HG03558 (cell line): ENCODE results near the gene PCAT6.
"Not testable (repeated sequence)": the region's sequence is repeated elsewhere in the genome, so short reads cannot be mapped to it uniquely, and the experiment has no call there.

ENCODE experiments used
- ATAC-seq: cut with Tn5 transposase; IDR thresholded peaks from one replicate; pipeline ENCODE4 v1.9.1; 2021; ENCODE audit warnings: moderate number of reproducible peaks; ENCODE audit not compliant: unreplicated experiment; ENCODE audit errors: extremely low read depth

PCAT6 gene

GRCh38 chr1:202806845-202807450, 3.8 kb upstream of the PCAT6 start:
- ATAC-seq, result no peak

DNA sequence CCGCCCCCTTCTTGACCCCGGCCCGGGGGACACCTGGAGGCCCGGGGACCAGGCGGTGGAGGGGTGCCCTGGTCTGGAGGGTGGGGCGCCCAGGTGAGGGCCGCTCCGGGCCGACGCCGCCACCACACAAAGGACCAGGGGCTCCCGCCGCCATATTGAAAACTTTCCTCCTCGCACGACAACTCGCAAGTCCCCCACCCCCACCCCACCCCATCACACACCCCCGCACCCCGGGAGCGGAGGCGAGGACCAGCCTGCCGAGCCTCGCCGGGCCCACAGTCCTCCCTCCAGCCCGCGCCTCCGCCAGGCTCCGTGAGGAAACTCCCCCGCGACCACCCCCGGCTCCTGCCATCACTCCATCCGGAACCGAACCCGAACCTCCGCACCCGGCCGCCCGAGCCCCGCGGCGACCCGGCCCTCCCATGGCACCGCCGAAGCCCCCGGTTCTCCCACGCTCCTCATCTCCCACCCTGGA, 3.3 kb upstream of the PCAT6 start:
- ATAC-seq, result no peak

GRCh38 chr1:202807926-202808757, 2.6 kb upstream of the PCAT6 start, which contains the start of gene KDM5B:
Gene KDM5B, minus strand, starts transcription at chr1:202808421. Its CDS starts 116 bp downstream, at chr1:202808305.
- ATAC-seq, result no peak

DNA sequence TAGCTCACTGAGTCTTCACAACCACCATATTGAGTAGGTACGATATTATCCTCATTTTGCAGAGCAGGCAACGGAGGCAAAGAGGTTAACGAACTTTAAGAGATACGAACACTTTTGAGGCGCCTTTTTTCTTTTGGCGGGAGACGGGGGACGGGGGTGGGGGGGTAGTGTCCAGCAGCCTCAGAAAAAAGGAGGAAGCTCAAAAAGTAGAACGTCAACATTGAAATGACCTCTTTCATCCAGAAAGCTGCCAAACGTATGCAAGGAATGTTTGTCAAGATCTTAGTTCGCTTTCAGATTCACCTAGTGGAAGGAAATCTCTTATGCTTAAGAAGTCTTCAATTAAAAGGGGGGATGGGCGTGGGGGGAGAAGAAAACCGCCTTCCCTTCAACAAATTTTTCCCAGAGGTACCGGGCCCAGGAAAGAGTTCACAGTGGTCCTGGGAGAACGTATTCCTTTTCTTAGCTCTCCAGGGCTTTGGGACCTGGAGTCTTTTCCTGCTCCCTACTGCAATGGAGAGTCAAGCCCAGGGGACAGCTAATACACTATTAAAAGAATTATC, 1.1 kb upstream of the PCAT6 start:
- ATAC-seq, result no peak

DNA sequence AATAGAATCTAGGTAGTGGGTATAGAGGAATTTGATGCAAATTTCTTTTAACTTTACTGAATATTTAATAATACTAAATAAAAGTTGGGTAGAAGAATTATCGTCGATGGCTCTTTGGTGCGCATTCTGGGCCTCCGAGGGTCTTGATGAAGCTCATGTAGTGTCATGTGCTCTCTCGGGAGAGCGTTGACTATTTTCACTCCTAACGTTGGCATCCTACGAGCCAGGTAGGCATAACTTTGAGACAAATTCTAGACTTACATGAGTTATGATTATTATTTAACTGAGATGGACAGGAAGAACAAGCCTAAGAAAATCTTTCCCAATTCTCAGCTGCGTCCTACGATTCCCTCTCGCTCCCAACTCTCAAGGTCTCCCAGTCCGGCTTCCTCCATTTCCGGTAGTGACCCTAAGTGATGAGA, 550 bp upstream of the PCAT6 start:
- no peak for ATAC-seq

- no peak for ATAC-seq
These were observed 782 bp downstream of the PCAT6 start for GRCh38 chr1:202811296-202812175.

- no peak for ATAC-seq
These were observed 1.6 kb downstream of the PCAT6 start for GRCh38 chr1:202812176-202813026.

GRCh38 chr1:202815120-202815519, 4.4 kb downstream of the PCAT6 start:
- ATAC-seq, result no peak

GRCh38 chr1:202818819-202819218, 8.1 kb downstream of the PCAT6 start:
- no peak for ATAC-seq

DNA sequence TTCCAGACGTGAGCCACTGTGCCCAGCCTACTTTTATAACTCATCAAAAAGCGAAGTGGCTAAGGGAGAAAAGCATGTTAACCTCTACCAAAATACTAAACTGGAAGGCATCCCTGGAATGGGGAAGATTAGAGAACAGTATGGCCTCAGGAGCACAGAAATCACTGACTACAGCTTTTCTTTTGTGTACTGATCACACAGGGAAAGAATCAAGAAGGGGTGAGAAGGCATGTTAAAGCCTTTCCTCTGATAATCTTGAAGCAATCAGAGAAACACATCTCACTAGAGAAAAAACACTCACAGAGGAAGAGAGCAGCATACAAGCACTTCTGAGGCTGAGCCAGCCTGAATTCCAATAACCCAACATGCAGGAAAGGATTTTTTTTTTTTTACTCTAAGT, 10.7 kb downstream of the PCAT6 start:
- ATAC-seq, result no peak

DNA sequence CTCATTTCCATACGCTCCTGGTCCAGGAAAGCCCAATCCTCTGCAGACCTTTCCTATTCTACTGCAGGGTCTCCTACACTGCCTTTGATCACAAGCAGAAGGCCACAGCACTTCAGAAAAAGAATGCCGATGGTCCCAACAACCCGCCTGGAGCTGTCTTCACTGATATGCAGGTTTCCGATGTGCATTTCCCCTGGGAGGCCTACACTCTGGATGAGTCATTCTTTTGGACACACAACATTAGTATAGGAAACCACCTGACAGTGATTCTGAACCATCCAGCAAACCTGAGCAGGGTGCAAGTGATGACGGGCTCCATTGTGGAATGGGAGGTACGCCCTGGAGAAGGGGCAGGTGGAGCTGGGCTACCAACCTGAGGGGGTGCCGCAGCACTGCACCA, 15.0 kb downstream of the PCAT6 start:
- ATAC-seq, result no peak

DNA sequence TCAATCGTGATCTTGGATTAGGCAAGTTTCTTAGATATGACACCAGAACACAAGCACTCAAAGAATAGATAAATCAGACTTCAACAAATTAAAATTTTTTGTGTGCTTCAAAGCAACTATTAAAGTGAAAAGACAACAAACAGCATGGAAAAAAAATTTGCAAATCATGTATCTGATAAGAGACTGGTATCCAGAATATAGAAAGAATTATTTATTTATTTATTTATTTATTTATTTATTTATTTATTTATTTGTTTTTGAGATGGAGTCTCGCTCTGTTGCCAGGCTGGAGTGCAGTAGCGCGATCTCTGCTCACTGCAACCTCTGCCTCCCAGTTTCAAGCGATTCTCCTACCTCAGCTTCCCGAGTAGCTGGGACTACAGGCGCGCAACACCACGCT, 18.5 kb downstream of the PCAT6 start:
- not testable (repeated sequence) for ATAC-seq

DNA sequence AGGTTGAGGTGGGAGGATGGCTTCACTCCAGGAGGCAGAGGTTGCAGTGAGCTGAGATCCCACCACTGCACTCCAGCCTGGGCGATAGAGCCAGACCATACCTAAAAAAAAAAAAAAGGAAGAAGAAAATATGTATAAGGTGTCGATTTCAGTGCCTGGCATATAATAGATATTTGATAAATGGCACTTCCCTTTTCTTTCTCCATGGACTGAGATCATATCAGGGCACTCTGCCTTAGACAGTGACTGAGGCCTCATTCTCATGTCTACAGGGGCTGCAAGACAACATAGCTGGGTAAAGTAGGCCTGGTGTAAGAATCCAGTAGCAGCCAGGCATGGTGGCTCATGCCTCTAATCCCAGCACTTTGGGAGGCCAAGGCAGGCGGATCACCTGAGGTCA, 21.2 kb downstream of the PCAT6 start:
- ATAC-seq, result no peak

GRCh38 chr1:202834771-202835547, 24.2 kb downstream of the PCAT6 start:
- ATAC-seq, result no peak

DNA sequence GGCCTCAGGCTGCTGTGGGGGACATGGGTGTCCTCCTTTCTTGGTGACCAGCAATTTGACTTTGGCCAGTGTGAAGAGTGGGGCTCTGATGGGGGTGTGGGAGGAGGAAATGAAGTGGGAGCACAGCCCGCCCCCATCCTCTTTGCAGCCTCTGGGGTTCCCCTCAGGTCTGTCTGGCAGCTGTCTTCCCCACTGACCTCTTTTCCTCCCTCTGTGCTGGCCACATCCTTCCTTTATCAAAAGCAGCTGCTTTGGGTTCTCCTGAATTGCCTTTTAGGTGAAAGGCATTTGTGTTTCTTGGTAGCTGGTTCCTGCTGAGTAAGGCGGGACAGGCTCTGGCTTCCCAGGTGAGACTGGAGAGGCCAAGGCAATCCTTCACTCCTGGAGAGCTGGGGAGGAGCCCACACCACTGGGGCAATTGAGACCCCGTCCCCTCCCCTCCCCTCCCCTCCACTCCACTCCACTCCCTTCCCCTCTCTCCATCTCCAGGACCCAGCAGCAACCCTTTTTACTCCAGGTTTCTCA, 24.9 kb downstream of the PCAT6 start:
- ATAC-seq, result no peak

- no peak for ATAC-seq
These were observed 26.1 kb downstream of the PCAT6 start for GRCh38 chr1:202836623-202837403.

DNA sequence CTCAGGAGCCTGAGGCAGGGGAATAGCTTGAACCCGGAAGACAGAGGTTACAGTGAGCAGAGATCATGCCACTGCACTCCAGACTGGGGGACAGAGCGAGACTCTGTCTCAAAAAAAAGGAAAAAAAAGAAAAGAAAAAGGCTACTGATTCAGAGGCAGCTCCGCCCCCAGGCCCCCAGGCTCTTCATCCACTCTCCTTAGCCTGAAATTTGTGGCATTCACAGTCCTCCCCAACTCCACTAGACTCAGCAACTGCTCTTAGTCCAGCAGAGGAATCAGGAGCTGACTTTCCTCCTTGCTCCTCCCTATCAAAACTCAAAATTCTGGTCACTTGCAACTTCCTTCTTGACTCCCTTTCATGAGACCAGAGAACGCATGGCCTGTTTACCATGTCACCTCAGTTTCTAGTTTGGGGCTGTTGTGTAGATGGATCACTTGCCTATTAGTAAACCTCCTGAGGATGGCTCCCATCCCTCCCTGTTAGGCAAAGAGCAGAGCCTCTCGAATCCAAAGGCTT, 27.1 kb downstream of the PCAT6 start:
- ATAC-seq, result no peak
